ENCODE data around the gene MAP1B.
A peak's percentile ranks its signal among the peaks of the same experiment; 100 is the strongest.

The MAP1B gene

GRCh38 chr5:72152545-72152944, 45.3 kb downstream of the MAP1B start:
- peaks cover 65% of the 10 kb centered on the region for H3K4me1 ChIP-seq (ENCODE audit: control insufficient read depth, insufficient read depth, low read length)

GRCh38 chr5:72153551-72153950, 46.3 kb downstream of the MAP1B start:
- no peaks in the 10 kb centered on the region for H3K27me3 ChIP-seq (ENCODE audit: control insufficient read depth, insufficient read depth, low read length)
- no peaks in the 10 kb centered on the region for H3K9me3 ChIP-seq (replicated peaks; ENCODE audit: low read length)
- peaks cover 17% of the 10 kb centered on the region for H3K36me3 ChIP-seq (ENCODE audit: insufficient read depth, low read length)
- no peak overlapping the region for H3K4me3 ChIP-seq (ENCODE audit: low read length)
- peaks cover 68% of the 10 kb centered on the region for H3K4me1 ChIP-seq (ENCODE audit: control insufficient read depth, insufficient read depth, low read length)
- H3K4me2 ChIP-seq (ENCODE audit: low read length): peak overlapping the region; percentile 50
- no peak overlapping the region for H3K9ac ChIP-seq (ENCODE audit: low read depth, low read length)

More at GRCh38 chr5:72152545-72152944, 45.3 kb downstream of the MAP1B start:
- Histone ChIP-seq H3K4me2 (ENCODE audit: low read length) (peak overlapping the region; percentile 20), H3K36me3 (ENCODE audit: insufficient read depth, low read length) (peaks cover 25% of the 10 kb centered on the region), H3K4me3 (ENCODE audit: low read length) (no peak overlapping the region), H3K27me3 (ENCODE audit: control insufficient read depth, insufficient read depth, low read length) (no peaks in the 10 kb centered on the region), H3K9ac (ENCODE audit: low read depth, low read length) (no peak overlapping the region), H3K9me3 (replicated peaks; ENCODE audit: low read length) (no peaks in the 10 kb centered on the region)

- Histone ChIP-seq H3K9ac (ENCODE audit: low read depth, low read length) (peak overlapping the region; percentile 7), H3K4me1 (ENCODE audit: control insufficient read depth, insufficient read depth, low read length) (peaks cover 74% of the 10 kb centered on the region), H3K4me2 (ENCODE audit: low read length) (peak overlapping the region; percentile 50), H3K27me3 (ENCODE audit: control insufficient read depth, insufficient read depth, low read length) (no peaks in the 10 kb centered on the region), H3K4me3 (ENCODE audit: low read length) (no peak overlapping the region), H3K9me3 (replicated peaks; ENCODE audit: low read length) (no peaks in the 10 kb centered on the region), H3K36me3 (ENCODE audit: insufficient read depth, low read length) (peaks cover 13% of the 10 kb centered on the region)
Measured at GRCh38 chr5:72154076-72154756, 46.9 kb downstream of the MAP1B start.

GRCh38 chr5:72156946-72157624, 49.8 kb downstream of the MAP1B start:
- H3K9me3 ChIP-seq (replicated peaks; ENCODE audit: low read length): no peaks in the 10 kb centered on the region
- H3K36me3 ChIP-seq (ENCODE audit: insufficient read depth, low read length): peaks cover 3% of the 10 kb centered on the region
- H3K27me3 ChIP-seq (ENCODE audit: control insufficient read depth, insufficient read depth, low read length): no peaks in the 10 kb centered on the region
- peaks cover 81% of the 10 kb centered on the region for H3K4me1 ChIP-seq (ENCODE audit: control insufficient read depth, insufficient read depth, low read length)
- H3K4me2 ChIP-seq (ENCODE audit: low read length): peak overlapping the region; percentile 30
- no peak overlapping the region for H3K4me3 ChIP-seq (ENCODE audit: low read length)
- H3K9ac ChIP-seq (ENCODE audit: low read depth, low read length): peak overlapping the region; percentile 27

- H3K36me3 ChIP-seq (ENCODE audit: insufficient read depth, low read length): peaks cover 3% of the 10 kb centered on the region
- H3K9ac ChIP-seq (ENCODE audit: low read depth, low read length): peak overlapping the region; percentile 27
- no peaks in the 10 kb centered on the region for H3K27me3 ChIP-seq (ENCODE audit: control insufficient read depth, insufficient read depth, low read length)
- H3K4me1 ChIP-seq (ENCODE audit: control insufficient read depth, insufficient read depth, low read length): peaks cover 75% of the 10 kb centered on the region
- no peaks in the 10 kb centered on the region for H3K9me3 ChIP-seq (replicated peaks; ENCODE audit: low read length)
- peak overlapping the region; percentile 30 for H3K4me2 ChIP-seq (ENCODE audit: low read length)
- H3K4me3 ChIP-seq (ENCODE audit: low read length): no peak overlapping the region
Measured at GRCh38 chr5:72157625-72157962, 50.3 kb downstream of the MAP1B start.

- Histone ChIP-seq H3K9me3 (replicated peaks; ENCODE audit: low read length) (no peaks in the 10 kb centered on the region), H3K4me2 (ENCODE audit: low read length) (peak overlapping the region; percentile 14), H3K4me1 (ENCODE audit: control insufficient read depth, insufficient read depth, low read length) (peaks cover 56% of the 10 kb centered on the region), H3K9ac (ENCODE audit: low read depth, low read length) (peak overlapping the region; percentile 10), H3K27me3 (ENCODE audit: control insufficient read depth, insufficient read depth, low read length) (no peaks in the 10 kb centered on the region), H3K4me3 (ENCODE audit: low read length) (peak overlapping the region; percentile 11), H3K36me3 (ENCODE audit: insufficient read depth, low read length) (peaks cover 4% of the 10 kb centered on the region)
Measured at GRCh38 chr5:72159501-72159911, 52.2 kb downstream of the MAP1B start.

- peak overlapping the region; percentile 10 for H3K9ac ChIP-seq (ENCODE audit: low read depth, low read length)
- no peaks in the 10 kb centered on the region for H3K27me3 ChIP-seq (ENCODE audit: control insufficient read depth, insufficient read depth, low read length)
- H3K4me2 ChIP-seq (ENCODE audit: low read length): peak overlapping the region; percentile 13
- H3K4me3 ChIP-seq (ENCODE audit: low read length): peak overlapping the region; percentile 9
- peaks cover 4% of the 10 kb centered on the region for H3K36me3 ChIP-seq (ENCODE audit: insufficient read depth, low read length)
- H3K4me1 ChIP-seq (ENCODE audit: control insufficient read depth, insufficient read depth, low read length): peaks cover 51% of the 10 kb centered on the region
- no peaks in the 10 kb centered on the region for H3K9me3 ChIP-seq (replicated peaks; ENCODE audit: low read length)
Measured at GRCh38 chr5:72160329-72160728, 53.1 kb downstream of the MAP1B start.

- Histone ChIP-seq H3K4me2 (ENCODE audit: low read length) (peak overlapping the region; percentile 13), H3K4me1 (ENCODE audit: control insufficient read depth, insufficient read depth, low read length) (peaks cover 56% of the 10 kb centered on the region), H3K36me3 (ENCODE audit: insufficient read depth, low read length) (peaks cover 4% of the 10 kb centered on the region), H3K27me3 (ENCODE audit: control insufficient read depth, insufficient read depth, low read length) (no peaks in the 10 kb centered on the region), H3K9me3 (replicated peaks; ENCODE audit: low read length) (no peaks in the 10 kb centered on the region), H3K4me3 (ENCODE audit: low read length) (peak overlapping the region; percentile 9), H3K9ac (ENCODE audit: low read depth, low read length) (no peak overlapping the region)
Measured at GRCh38 chr5:72160959-72161358, 53.7 kb downstream of the MAP1B start.

GRCh38 chr5:72161951-72162350, 54.7 kb downstream of the MAP1B start:
- H3K4me2 ChIP-seq (ENCODE audit: low read length): no peak overlapping the region
- no peaks in the 10 kb centered on the region for H3K27me3 ChIP-seq (ENCODE audit: control insufficient read depth, insufficient read depth, low read length)
- H3K4me3 ChIP-seq (ENCODE audit: low read length): no peak overlapping the region
- peaks cover 56% of the 10 kb centered on the region for H3K4me1 ChIP-seq (ENCODE audit: control insufficient read depth, insufficient read depth, low read length)
- H3K36me3 ChIP-seq (ENCODE audit: insufficient read depth, low read length): peaks cover 13% of the 10 kb centered on the region
- H3K9me3 ChIP-seq (replicated peaks; ENCODE audit: low read length): no peaks in the 10 kb centered on the region
- no peak overlapping the region for H3K9ac ChIP-seq (ENCODE audit: low read depth, low read length)

- H3K9me3 ChIP-seq (replicated peaks; ENCODE audit: low read length): no peaks in the 10 kb centered on the region
- H3K4me2 ChIP-seq (ENCODE audit: low read length): no peak overlapping the region
- H3K36me3 ChIP-seq (ENCODE audit: insufficient read depth, low read length): peaks cover 21% of the 10 kb centered on the region
- no peak overlapping the region for H3K9ac ChIP-seq (ENCODE audit: low read depth, low read length)
- peaks cover 52% of the 10 kb centered on the region for H3K4me1 ChIP-seq (ENCODE audit: control insufficient read depth, insufficient read depth, low read length)
- H3K4me3 ChIP-seq (ENCODE audit: low read length): no peak overlapping the region
- H3K27me3 ChIP-seq (ENCODE audit: control insufficient read depth, insufficient read depth, low read length): no peaks in the 10 kb centered on the region
Measured at GRCh38 chr5:72163349-72163983, 56.2 kb downstream of the MAP1B start.

GRCh38 chr5:72166070-72166979, 59.0 kb downstream of the MAP1B start:
- Histone ChIP-seq H3K36me3 (ENCODE audit: insufficient read depth, low read length) (peaks cover 28% of the 10 kb centered on the region), H3K27me3 (ENCODE audit: control insufficient read depth, insufficient read depth, low read length) (no peaks in the 10 kb centered on the region), H3K9me3 (replicated peaks; ENCODE audit: low read length) (no peaks in the 10 kb centered on the region), H3K9ac (ENCODE audit: low read depth, low read length) (peak overlapping the region; percentile 54), H3K4me1 (ENCODE audit: control insufficient read depth, insufficient read depth, low read length) (peaks cover 25% of the 10 kb centered on the region), H3K4me2 (ENCODE audit: low read length) (peak overlapping the region; percentile 74), H3K4me3 (ENCODE audit: low read length) (peak overlapping the region; percentile 55)

Measured in skeletal muscle satellite cell (primary cell).